ENCODE measurements around the gene LGALS4.
"Not testable (repeated sequence)": the region's sequence is repeated elsewhere in the genome, so short reads cannot be mapped to it uniquely, and the experiment has no call there.

LGALS4 gene, protein sequence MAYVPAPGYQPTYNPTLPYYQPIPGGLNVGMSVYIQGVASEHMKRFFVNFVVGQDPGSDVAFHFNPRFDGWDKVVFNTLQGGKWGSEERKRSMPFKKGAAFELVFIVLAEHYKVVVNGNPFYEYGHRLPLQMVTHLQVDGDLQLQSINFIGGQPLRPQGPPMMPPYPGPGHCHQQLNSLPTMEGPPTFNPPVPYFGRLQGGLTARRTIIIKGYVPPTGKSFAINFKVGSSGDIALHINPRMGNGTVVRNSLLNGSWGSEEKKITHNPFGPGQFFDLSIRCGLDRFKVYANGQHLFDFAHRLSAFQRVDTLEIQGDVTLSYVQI

GRCh38 chr19:38812841-38813320, at the start of gene LGALS4:
LGALS4 (minus strand) TSS chr19:38812945; CDS start chr19:38812886, 59 bp downstream.
- DNase-seq, result no peak

GRCh38 chr19:38861368-38861767, 48.6 kb upstream of the LGALS4 start:
- DNase-seq, result no peak

DNA sequence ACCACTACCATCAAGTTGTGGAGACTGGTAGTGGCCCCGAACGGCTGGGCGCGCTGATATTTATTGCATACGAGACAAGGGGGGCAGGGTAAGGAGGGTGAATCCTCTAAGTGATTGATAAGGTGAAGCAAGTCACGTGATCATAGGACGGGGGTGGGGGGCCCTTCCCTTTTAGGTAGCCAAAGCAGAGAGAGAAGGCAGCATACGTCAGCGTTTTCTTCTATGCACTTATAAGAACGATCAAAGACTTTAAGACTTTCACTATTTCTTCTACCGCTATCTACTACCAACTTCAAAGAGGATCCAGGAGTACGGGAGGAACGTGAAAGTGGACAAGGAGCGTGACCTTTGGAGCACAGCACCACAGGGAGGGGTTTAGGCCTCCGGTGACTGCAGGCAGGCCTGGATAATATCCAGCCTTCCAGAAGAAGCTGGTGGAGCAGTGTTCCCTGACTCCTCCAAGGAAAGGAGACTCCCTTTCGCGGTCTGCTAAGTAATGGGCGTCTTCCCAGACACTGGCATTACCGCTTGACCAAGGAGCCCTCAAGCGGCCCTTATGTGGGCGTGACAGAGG, 47.0 kb upstream of the LGALS4 start:
- not testable (repeated sequence) for DNase-seq

GRCh38 chr19:38856813-38857212, 44.1 kb upstream of the LGALS4 start:
- DNase-seq, result no peak

- DNase-seq, result not testable (repeated sequence)
These were observed 43.0 kb upstream of the LGALS4 start for GRCh38 chr19:38855751-38856150.

DNA sequence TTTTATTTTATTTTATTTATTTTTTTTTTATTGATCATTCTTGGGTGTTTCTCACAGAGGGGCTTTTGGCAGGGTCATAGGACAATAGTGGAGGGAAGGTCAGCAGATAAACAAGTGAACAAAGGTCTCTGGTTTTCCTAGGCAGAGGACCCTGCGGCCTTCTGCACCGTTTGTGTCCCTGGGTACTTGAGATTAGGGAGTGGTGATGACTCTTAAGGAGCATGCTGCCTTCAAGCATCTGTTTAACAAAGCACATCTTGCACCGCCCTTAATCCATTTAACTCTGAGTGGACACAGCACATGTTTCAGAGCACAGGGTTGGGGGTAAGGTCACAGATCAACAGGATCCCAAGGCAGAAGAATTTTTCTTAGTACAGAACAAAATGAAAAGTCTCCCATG, 42.2 kb upstream of the LGALS4 start:
- DNase-seq, result not testable (repeated sequence)

- DNase-seq, result no peak
These were observed 40.5 kb upstream of the LGALS4 start for GRCh38 chr19:38853214-38853613.

DNA sequence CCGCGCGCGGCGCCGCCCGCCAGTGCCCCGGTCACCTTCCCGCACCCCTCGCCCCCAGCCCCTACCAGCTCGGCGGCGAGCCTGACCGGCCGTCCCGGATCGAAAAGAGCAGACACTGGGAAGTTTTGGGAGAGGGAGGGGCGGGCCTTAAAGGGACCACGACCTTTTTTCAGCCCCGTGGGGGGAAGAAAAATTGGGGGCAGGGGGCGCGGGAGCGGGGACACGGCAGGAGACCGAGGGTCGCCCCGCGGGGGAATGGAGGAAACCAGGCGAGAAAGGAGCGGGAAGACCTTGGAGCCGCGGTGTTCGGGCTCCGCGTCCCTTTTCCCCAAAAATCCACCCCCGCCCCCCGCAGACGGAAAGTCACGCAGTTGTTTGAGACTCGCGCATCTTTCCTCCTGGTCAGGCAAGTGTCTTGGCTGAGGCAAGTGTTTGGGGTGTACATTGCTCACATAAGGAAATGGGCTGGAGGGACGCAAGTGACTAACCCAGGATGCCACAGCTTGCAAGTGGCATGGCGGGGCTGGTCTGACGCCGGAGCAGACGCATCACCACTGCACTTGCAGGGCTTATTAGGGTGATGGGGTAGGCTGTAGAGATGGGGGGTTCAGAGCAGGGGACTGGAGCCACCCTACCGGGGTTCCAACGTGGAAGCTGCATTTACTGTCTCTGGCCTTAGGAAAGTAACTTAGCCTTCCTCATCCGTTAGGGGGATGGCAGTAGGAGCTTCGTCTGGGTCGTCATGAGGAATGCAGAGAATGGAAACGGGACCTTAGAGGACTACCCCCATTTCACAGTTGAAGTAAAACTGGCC, 39.7 kb upstream of the LGALS4 start:
- no peak for DNase-seq

GRCh38 chr19:38851622-38852230, 39.0 kb upstream of the LGALS4 start:
- DNase-seq, result peak; percentile 86 to 89

DNA sequence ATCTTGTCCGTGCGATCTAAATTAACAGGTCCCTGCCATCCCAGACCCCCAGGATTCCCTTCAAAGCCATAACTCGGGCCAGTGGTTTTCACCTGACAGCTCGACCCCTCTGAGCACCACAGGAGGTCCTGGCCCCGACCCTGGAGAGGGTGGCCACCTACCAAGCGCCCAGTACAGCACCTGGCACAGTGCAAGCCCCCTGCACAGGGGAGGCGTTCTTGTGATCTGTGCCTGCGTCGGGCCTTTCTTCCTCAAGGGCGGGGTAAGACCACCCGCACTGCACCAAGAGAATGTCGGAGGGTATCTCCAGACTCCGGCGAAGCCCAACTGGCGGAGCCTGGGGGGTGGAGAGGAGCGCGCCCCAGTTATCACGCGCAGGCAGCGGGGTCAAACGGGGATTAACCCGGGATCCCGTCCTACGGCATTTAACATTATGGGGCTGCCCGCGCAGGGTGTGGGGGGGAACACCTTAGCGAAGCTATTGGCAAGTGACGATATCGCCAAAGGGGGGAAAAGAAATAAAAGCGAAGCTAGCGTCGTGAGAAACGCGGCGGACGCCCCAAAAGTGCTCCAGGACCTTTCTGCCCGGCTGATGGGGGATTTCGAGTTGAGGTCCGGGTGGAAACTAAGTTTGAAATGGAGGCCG, 38.4 kb upstream of the LGALS4 start:
- peak in 1 of 2 experiments; percentile 38 for DNase-seq

DNA sequence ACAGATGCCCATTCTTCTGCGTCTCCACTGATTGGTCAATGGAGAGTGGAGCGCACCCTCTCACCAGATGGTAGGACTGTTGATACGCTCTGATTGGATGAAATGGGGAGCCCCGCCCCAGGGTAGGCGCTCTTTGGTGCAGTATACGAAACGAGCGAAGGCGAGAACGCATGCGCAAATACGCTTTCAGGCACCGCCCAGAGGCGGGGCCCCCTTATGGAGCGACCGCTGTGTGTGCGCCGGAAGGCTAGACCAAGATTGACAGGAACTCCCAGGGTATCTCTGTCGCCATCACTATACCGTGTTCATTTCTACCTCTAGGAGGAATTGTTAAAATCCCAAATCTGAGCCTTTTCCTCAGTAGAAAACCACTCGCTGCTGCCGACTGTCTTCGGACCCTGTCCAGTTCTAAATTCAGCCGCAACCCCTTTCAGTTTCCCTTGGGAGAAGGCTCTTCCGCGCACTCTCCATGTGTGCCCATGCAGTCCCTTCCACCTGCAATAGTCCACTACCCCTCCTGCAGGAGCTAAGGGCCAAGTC, 37.8 kb upstream of the LGALS4 start:
- DNase-seq, result no peak

DNA sequence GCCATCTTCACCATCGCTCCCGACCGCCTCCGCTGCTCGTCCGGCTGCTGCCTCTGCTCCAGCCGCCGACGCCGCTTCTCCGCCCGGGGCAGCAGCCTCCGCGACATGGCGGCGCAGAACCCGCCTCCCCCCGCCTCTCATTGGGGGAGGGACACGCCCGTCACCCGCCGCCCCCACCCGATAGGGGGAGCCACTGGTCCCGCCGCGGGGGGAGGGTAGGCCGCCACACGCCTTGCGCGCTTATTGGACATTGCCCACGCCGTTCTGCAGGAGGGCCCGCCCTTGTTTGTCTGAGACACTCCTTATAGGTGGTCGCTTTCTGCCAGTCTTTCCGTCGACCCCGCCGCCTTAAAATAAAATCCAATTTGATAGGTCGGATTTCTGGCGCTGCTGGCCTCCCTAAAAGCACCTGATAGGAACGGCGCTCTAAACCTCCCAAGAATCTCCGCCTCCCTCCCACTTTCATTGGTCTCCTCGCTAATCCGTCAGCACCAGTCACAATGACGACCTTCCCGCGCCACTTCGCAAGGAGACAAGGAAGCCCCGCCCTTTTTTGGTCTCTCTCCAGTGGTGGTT, 37.2 kb upstream of the LGALS4 start, which contains the start of gene HNRNPL:
HNRNPL (minus strand) TSS at position 127 of the 576 bp plus-strand sequence; CDS start at position 107, 20 bp downstream.
- peak; percentile 100 for DNase-seq

DNA sequence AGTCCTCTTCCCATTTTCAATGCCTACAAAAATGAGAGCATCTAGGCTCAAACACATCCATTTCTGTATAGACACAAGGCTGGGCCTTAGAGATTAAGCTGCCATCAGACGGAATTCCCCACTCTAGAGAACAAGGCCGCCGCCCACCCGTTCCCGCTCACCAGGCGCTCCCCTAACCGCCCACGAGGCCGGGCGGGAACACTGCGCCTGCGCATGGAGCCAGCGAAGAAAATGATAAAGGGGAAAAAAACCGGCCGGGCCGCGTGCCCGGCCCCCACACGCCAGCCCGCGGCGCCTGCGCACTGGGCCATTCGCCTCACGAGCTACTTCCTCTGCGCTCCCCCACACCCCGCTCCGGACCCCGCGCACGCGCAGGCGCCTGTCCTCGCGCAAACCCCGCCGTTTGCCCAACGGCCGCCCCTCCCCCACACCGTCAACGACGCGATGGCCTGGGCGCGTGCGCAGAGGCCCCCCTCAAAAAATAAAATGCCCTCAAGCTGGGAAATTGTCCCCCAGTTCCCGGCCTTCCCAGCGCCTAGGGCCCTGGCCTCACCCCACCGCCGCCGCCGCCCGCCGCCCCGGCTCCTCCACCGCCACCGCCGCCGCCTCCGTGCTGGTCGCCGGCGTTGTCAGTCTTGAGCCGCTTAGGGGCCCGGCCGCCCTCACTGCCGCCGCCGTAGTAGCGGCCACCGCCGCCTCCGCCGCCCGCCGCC, 36.6 kb upstream of the LGALS4 start:
- DNase-seq, result peak; percentile 95 to 97

DNA sequence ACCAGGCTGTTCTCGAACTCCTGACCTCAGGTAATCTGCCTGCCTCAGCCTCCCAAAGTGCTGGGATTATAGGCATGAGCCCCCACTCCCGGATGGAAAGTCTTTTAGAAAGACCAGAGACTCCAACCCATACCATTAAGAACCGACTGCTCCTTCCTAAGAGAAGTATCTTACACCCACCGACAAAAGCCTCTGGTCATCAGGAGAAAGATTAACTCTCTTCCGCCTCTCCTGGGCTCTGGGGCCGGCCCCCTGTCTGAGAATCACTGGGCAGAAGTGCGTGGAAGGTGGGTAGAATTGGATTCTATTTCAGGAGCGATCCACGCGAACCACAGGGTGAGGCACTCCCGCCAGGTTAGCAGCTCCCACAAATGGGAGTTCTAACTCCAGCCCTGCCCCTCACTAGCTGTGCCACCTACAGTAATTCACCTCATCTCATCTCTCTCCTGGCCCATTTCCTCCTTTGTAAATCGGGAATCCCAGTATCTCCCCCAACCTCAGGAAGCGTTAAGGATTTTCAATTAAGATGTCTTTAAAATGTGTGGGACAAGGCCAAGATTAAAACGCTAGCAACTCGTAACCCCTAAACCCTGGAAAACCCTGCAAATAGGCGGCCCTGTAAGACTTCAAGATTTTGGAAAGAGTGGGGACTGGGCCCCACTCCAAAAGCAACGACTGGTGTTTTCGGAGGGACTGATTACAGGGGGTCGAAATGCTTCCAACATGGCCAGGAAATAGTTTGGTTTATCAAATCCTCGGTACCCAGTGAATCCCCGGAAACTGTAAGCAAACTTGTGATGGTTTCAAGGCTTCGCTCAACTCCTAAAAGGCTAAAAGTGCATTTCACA, 35.8 kb upstream of the LGALS4 start:
- DNase-seq, result no peak

DNA sequence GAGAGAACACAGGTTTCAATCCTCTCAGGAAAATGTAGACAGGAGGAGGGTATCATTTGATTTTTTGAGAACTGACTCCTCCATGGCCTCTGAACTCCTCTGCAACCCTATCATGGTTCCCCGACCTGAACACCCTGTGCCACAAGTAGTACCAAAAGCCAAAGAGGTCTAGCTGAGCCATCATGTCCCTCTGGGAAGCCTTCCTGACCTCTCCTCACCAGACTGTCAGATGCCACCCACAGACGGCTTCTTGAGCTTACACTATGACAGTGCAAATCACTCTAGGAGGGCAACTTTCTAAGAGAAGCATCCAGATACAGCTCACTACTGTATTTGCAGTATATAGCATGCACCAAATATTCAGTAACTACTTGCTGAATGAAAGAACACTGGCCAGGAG, 33.4 kb upstream of the LGALS4 start:
- no peak for DNase-seq

DNA sequence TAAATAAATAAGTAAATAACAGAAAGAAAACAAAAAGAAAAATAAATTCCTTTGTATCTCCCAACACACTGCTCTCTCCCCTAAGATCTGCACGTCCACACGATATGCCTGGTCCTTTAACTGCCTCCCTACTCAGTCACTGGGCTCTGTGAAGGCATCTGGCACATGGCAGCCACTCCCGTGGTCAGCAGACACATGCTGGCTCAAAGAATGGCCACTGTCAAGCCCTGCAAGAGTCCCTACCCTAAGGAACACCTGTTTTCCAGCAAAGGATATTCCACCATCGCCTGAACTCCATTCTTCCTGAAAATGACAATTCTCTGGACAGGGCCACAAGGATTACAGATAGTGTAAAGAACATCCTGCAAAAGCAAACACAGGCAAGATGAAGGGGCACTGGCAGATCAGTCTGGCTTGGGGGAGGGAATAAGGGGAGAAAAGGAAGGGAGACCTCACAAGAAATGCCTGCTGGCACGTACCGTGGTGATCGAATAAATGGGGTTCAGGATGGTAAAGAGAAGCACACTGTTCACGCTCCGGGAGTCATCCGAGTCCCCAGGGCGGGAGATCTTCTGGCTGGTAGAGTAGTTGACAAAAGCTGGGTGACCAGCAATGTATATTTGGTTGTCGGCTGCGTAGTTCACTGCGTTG, 32.8 kb upstream of the LGALS4 start:
- no peak for DNase-seq

DNA sequence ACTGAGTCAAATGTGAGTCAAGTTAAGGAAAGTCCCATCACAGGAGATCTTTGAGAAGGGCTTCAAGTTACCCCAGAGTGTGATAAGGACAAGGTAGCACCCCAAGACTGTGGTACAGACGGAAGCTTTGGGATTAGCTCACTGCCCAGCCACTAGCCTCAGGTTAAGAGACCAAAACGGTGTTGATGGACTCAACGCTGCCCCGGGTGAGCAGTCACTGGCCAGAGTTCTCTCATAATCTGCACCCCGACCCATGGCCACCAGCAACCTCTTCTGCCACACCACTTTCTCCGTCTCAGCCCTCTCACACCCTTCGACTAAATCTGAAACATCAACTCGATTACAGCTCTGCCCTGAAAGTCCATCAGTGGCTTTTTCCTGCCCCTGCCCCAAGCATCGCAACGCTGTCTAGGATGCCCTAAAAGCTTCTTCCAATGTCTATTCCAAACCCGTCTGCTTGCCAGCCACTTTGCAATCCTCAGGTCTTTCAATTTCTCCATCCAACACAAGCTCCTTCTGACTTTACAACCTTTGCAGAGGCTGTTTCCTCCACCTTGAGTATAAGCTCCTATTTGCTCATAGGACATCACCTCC, 31.4 kb upstream of the LGALS4 start:
- no peak for DNase-seq

DNA sequence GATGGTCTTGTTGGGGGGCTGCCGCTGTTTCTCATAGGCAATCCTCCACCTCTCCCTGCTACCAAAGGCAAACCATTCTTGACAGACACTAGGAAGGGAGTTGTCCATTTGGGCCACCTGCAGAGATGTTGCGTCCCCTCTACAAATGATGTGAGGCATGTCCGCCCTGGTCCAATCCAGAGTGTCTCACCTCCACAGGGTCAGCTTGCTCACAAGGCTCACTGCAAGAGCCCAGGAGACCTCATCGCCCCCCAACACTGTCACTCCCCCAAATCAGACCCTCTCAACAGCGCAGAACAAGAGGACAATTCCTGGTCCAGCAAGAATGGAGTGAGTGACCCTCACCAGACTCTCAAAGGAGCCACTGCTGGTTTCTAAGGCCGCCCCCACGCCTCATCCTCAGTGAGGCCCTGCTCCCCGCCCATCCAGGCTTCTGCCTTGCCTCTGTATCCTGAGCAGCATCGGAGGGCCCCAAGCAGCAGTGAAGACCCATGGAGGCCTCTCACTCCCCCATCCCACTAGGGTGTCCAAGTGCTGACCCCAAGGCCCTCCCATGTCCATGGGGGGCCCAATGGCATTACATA, 30.5 kb upstream of the LGALS4 start:
- no peak for DNase-seq
